ENCODE data around the gene ZC2HC1B.
"Not testable (repeated sequence)": the region's sequence is repeated elsewhere in the genome, so short reads cannot be mapped to it uniquely, and the experiment has no call there.

ZC2HC1B gene

DNA sequence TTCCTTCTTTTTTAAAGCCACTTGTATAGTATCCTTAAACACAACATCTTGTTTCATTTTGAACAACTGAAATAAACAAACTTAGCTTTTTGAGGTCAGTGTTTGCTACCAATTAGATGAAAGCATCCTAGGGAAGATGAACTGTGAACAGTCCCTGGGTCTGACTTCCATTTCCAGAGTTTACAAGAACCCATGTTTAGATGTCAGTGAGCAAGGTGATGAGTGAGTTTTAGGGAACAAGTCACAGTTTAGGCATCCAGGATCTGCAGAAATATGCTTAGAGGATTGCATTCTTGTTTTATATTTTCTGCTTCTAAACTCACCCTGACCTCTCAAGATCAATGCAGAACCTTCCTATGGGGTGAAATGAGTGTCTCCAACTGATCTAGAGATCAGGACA lies 3.0 kb downstream of the ZC2HC1B start:
- TF ChIP-seq, protein P1, sequence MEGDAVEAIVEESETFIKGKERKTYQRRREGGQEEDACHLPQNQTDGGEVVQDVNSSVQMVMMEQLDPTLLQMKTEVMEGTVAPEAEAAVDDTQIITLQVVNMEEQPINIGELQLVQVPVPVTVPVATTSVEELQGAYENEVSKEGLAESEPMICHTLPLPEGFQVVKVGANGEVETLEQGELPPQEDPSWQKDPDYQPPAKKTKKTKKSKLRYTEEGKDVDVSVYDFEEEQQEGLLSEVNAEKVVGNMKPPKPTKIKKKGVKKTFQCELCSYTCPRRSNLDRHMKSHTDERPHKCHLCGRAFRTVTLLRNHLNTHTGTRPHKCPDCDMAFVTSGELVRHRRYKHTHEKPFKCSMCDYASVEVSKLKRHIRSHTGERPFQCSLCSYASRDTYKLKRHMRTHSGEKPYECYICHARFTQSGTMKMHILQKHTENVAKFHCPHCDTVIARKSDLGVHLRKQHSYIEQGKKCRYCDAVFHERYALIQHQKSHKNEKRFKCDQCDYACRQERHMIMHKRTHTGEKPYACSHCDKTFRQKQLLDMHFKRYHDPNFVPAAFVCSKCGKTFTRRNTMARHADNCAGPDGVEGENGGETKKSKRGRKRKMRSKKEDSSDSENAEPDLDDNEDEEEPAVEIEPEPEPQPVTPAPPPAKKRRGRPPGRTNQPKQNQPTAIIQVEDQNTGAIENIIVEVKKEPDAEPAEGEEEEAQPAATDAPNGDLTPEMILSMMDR (IDR thresholded peaks at IDR 0.05; ENCODE audit: insufficient read depth, low read depth, low read length, missing control alignments): no peak
- no peak overlapping the region for H3K4me3 ChIP-seq (ENCODE audit: low read depth, low read length)
- DNase-seq (ENCODE audit: low read depth): no peak

DNA sequence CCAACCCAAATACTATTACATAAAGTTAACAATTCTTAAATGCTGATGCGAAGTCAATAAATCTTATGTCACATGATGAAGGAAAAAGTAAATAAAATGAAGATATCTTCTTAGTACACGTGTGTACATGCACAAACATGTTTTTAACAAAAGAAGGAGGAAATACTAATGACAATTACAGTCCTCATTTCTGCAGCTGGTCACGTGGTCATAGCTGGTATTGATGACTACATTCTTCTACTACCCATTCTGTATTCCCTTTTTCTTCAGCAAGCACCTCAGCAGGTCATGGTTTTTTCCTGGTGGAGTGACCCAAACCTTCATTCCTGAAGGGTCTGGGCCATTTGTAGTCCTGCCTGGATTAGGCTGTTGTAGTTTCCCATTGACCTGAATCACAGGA lies 4.5 kb downstream of the ZC2HC1B start:
- H3K4me3 ChIP-seq (ENCODE audit: low read depth, low read length); DNase-seq (ENCODE audit: low read depth): not testable (repeated sequence)

DNA sequence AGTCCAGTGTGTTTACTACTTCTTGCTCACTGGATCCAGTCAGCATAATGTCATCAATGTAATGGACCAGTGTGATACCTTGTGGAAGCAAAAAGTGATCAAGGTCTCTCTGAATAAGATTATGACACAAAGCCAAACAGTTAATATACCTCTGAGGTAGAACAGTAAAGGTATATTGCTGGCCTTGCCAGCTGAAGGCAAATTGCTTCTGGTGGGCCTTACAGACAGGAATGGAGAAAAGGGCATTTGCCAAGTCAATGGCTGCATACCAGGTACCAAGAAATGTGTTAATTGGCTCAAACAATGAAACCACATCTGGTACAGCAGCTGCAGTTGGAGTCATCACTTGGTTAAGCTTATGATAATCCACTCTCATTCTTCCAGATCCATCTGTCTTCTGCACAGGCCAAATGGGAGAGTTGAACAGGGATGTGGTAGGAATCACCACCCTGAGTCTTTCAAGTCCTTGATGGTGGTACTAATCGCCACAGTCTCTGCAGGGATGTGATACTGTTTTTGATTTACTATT lies 7.0 kb downstream of the ZC2HC1B start:
- H3K4me3 ChIP-seq (ENCODE audit: low read depth, low read length); DNase-seq (ENCODE audit: low read depth): not testable (repeated sequence)

DNA sequence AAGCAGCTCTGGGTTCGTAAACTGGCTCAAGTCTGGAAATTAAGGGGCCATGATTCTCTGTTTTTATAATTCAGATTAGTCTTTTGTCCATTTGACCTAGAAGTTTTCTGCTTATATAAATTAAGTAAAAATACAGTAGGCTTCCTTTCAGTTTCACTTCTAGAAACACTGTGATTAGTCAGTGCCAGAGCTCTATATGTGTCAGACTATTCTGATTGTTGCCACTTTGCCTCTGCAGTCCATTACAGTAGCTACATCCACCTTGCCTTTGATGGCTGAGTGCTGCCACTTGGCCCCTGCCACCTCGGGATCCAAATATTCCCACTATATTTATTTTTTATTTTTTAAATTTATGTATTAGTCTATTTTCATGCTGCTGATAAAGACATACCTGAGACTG lies 7.9 kb downstream of the ZC2HC1B start:
- TF ChIP-seq, protein P1 (IDR thresholded peaks at IDR 0.05; ENCODE audit: insufficient read depth, low read depth, low read length, missing control alignments): no peak
- peak; percentile 58 for DNase-seq (ENCODE audit: low read depth)

DNA sequence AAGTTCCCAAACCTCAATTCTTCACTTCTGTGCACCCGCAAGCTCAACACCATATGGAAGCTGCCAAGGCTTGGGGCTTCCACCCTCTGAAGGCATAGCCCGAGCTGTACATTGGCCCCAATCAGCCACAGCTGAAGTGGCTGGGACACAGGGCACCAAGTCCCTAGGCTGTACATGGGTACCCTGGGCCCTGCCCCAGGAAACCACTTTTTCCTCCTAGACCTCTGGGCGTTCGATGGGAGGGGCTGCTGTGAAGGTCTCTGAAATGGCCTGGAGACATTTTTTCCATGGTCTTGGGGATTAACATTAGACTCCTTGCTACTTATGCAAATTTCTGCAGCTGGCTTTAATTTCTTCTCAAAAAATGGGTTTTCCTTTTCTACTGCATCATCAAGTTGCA lies 9.3 kb downstream of the ZC2HC1B start:
- H3K4me3 ChIP-seq (ENCODE audit: low read depth, low read length); DNase-seq (ENCODE audit: low read depth): not testable (repeated sequence)

More for the DNA sequence above, 7.9 kb downstream of the ZC2HC1B start:
- H3K4me3 ChIP-seq (ENCODE audit: low read depth, low read length): no peak overlapping the region

DNA sequence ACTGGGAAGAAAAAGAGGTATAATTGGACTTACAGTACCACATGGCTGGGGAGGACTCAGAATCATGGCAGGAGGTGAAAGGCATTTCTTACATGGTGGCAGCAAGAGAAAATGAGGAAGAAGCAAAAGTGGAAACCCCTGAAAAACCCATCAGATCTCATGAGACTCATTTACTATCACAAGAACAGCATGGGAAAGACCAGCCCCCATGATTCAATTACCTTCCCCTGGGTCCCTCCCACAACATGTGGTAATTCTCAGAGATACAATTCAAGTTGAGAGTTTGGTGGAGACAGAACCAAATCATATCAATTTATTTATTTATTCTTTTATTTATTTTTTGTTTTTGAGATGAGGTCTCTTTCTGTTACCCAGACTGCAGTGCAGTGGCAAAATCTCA lies 10.2 kb downstream of the ZC2HC1B start:
- H3K4me3 ChIP-seq (ENCODE audit: low read depth, low read length); DNase-seq (ENCODE audit: low read depth): not testable (repeated sequence)

DNA sequence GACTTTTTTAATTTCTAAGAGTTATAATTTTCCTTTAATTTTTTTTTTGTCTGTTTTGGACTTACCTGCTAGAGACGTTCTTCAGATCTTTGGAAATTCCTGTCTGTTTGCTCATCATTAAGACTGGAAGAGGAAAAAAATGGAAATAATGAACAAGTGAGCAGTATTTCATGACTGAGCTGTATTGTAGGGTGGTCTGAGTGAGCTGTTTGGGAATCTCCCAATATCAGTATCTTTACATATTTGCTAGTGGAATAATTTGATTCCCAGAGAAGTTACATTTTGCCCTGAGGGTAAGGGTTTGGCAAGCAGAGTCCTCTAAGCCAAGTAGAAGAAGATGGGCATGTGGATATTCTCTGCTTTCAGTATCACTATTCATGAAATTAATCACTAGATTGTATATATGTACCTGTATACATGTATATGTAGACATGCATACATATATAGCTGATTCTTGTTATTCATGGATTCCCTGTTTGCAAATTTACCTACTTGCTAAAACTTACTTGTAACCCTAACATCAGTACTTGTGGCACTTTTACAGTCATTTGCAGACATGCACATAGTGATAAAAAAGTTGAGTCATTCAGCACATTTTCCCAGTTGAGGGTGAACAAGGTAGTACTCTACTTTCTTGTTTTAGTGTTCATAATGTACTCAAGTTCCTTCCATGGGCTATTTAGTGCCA lies 13.5 kb downstream of the ZC2HC1B start:
- no peak for DNase-seq (ENCODE audit: low read depth)
- TF ChIP-seq, protein P1 (IDR thresholded peaks at IDR 0.05; ENCODE audit: insufficient read depth, low read depth, low read length, missing control alignments): no peak
- H3K4me3 ChIP-seq (ENCODE audit: low read depth, low read length): no peak overlapping the region

DNA sequence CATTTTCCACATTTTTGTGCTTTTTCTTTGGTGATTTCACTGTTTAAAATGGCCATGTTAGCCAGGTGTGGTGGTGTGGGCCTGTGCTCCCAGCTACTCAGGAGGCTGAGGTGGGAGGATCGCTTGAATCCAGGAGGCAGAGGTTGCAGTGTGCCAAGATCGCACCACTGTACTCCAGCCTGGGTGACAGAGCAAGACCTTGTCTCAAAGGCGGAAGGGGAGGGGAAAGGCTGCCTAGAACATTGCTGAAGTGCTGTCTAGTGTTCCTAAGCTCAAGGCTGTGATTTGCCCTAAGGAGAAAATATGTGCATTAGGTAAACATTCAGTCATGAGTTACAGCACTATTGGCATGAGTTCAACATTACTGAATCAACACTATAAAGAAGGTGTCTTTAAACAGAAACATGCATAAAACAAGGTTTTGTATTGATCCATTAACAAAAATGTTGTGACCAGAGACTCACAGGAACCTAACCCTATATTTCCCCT lies 14.0 kb downstream of the ZC2HC1B start:
- no peak overlapping the region for H3K4me3 ChIP-seq (ENCODE audit: low read depth, low read length)
- TF ChIP-seq, protein P1 (IDR thresholded peaks at IDR 0.05; ENCODE audit: insufficient read depth, low read depth, low read length, missing control alignments): no peak
- no peak for DNase-seq (ENCODE audit: low read depth)

DNA sequence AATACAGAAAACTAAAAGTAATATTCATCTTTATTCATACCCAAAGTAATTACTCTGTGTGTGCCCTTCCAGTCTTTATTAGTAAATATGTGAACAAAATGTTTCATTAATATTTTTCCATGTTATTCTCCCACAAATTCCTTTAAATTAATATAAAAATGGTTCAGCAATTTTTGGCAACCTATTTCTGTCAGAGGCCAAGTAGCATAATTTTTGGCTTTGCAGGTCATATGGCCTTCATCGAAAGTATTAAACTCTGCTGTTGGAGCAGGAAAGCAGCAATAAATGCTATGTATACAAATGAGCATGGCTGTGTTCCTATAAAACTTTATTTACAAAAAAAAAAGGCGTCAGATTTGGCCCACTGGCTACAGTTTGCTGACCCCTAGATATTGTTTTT lies 16.1 kb downstream of the ZC2HC1B start:
- TF ChIP-seq, protein P1 (IDR thresholded peaks at IDR 0.05; ENCODE audit: insufficient read depth, low read depth, low read length, missing control alignments): no peak
- DNase-seq (ENCODE audit: low read depth): no peak
- no peak overlapping the region for H3K4me3 ChIP-seq (ENCODE audit: low read depth, low read length)

Measured in GM12865 (cell line).